GM13976 (cell line): Measurements from ENCODE around the gene SLC7A14.

Source experiments
- DNase-seq: peaks from one replicate; pipeline ENCODE4 v3.0.0; 2012; ENCODE audit warnings: low spot score
- CTCF ChIP-seq: IDR thresholded peaks from 2 replicates; pipeline ENCODE4 v1.5.1; 2012; ENCODE audit warnings: borderline replicate concordance, mild to moderate bottlenecking; ENCODE audit not compliant: insufficient read depth; ENCODE audit errors: extremely low read depth, missing control alignments, control extremely low read depth
- in situ Hi-C: fragments of 300-500 bp; cut with MboI; formaldehyde crosslinking; loops from one replicate; pipeline ENCODE4 v1.12.0; 2022; ENCODE audit warnings: low sequenced_read_pairs, mixed read lengths, inconsistent platforms; ENCODE audit not compliant: unreplicated experiment

The SLC7A14 gene

DNA sequence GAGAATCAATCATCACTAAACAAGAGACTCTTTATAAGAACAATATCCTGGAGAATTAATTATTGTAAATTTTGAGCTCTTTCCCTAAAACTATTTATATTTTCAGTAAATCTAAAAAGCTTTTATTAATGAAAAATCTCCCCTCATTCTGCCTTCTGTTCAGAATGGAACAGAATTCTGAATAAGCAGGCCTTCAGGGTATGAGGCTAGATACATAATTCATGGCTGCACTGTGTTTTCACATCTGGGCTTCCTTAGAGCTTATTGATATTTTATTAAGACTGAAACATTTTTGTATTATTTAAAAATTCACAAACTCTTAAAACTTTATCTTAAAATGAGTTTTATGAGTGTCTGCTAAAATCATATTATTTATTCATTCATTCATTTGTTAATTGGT, 142.4 kb downstream of the SLC7A14 start:
- in situ Hi-C loops, result no loop called here
- no peak for DNase-seq
- no peak for TF ChIP-seq CTCF

DNA sequence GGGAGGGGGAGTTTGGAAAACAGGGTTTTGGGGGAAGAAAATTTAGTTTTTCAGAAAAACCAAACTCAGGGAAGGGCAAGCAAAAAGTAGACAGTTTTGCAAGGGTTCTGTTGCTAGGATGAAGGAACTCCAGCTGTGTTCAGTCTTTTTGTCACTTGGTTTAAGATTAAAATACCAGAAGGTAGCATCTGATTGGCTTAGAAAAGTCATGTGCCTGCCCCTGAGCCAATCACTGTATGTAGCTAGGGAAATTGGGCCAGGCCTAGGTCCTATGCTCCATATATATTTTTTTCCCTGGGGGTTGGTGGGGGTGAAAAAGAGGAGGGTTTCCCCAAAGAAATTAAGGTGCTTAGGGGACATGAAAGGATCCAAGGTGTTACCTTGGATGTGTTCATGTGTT, 142.9 kb downstream of the SLC7A14 start:
- in situ Hi-C loops, result no loop called here

DNA sequence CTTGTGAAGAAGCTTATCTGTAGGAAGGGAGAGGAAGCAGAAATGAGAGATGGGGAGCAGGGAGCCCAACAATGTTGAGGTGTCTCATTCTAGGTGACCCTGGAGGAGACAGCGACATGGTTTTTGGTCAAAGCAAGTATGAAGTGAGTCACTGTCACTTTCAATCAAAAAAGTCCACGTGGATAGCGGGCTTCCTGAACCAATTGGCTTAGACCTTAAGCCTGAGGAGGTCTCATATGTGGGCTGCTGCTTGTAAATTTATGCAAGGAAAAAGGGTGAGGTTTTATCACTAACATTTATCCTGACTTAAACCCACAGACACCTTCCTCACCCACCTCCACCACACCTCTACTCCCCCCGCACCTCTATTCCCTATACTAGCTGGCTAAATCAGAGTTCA, 144.5 kb downstream of the SLC7A14 start:
- no peak for TF ChIP-seq CTCF
- in situ Hi-C loops, result no loop called here
- no peak for DNase-seq

More for the DNA sequence above, 142.9 kb downstream of the SLC7A14 start:
- no peak for DNase-seq
- TF ChIP-seq CTCF, result no peak

DNA sequence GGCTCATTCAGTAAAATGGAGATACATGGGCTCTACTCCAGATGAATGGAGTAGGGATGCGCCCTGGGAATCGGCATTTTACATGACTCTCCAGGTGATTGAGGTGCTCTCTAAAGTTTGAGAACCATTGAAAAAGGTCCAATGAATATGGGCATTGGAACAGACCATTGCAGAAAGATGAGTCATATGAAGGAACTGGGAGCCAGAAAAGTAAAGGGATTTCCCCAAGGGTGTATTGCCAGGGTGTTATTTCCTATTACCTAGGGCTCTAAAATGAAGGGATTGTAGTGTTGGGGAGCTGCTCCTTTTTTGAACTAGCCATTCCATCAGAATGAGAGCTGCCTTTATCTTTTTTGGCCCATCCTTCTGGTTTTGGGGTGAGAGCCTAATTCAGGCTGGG, 145.5 kb downstream of the SLC7A14 start:
- in situ Hi-C loops, result no loop called here
- no peak for DNase-seq
- TF ChIP-seq CTCF, result no peak

DNA sequence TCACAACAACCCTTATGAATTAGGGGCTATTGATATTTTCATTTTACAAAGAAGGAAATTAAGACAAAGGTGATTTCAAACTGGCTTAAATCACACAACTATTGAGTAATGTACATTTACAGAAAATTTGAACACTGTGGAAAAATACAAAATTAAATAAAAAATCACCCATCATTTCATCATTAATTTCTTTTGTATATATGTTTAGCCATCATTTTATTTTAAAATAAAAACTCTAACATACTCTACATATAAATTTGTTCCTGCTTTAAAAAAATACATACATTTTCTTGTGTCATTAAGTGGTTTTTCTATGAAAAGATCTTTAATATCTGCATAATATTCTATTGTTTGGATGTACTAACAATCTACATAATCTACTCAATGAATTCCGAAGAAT, 147.0 kb downstream of the SLC7A14 start:
- no peak for DNase-seq
- TF ChIP-seq CTCF, result no peak
- in situ Hi-C loops, result no loop called here

GRCh38 chr3:170437696-170438407, 148.0 kb downstream of the SLC7A14 start:
- no peak for TF ChIP-seq CTCF
- no peak for DNase-seq
- in situ Hi-C loops, result no loop called here
